Activated CD4-positive, alpha-beta T cell treated with anti-CD3 and anti-CD28 coated beads, Interleukin-2, Interleukin-4, amounts not matched to agents 100 ng/mL and 50 ng/mL, durations not matched to agents 16 hours and 8 hours (primary cell): Measurements from ENCODE around the gene FADS6.
"Not testable (repeated sequence)": the region's sequence is repeated elsewhere in the genome, so short reads cannot be mapped to it uniquely, and the experiment has no call there.

Source experiments
- DNase-seq: peaks from one replicate; pipeline ENCODE4 v3.0.0-alpha.2; 2020; ENCODE audit warnings: low spot score

The FADS6 gene

DNA sequence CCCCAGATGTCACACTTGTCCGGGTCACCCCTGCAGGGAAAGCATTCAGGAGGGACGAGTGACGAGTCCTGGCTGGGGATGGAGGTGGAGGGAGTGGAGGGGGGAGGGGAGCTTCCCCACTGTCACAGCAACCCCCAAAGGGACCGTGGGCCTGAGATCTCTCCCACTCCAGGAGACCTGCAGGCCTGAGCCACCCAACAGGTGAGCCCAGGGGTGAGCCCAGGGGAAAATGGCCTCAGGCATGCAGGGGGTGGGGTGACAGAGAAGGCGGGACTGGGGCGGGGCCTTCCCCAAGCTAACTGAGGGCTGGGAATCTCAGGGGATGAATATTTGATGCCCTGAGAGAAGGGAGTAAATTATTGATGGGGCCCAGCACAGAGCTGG, 27.2 kb upstream of the FADS6 start:
- no peak for DNase-seq

DNA sequence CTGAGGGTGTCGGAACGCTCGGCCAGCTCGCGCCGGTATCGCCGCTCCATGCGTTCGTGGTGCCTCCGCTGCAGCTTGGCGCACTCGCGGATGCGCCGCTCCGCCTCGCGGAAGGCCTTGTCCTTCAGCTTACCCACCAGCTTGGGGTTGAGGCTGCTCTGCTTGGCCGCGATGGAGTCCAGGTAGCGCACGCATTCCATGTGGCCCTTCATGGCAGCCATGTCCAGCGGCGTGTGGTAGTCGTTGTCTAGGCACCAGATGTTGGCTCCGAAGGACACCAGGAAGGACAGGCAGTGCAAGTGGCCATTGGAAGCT, 26.8 kb upstream of the FADS6 start:
- no peak for DNase-seq

DNA sequence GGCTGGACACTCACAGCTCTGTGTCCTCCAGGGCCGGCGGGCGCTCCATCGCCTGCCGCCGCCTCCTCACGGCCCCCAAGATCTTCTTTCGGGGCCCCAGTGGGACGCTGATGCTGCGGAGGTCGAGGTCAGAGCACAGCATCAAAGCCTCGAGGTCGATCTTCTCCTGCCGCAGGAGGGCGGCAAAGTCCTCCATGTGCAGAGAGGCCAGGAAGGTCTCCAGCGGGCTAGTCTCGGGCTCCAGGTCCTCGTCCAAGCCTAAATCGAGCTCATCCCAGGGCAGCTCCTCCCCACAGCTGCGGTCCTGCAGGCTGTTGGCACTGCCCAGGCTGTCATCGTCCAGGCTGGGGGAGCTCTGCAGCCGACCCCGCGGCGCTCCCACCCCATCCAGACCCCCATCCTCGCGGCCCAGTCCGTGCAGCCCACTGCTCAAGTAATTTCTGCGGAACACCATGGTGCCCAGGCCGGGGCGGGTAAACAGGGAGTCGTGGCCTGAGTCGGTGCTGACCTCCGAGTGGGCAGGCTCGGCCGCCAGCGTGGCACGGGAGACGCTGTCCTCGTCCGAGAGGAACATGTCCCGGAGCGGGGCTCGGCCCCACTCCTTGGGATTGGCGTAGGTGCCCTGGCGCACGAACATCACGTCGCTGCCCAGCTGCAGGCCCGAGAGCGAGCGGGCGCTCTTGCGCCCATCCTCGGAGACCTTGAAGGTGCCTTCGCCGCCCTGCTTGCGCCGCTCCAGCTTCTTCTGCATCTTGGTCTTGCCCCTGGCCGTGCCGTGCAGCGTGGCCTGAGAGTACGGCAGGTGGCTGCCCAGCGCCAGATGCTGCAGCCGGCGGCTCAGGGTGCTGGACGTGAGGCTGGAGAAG, 26.2 kb upstream of the FADS6 start:
- DNase-seq, result no peak

DNA sequence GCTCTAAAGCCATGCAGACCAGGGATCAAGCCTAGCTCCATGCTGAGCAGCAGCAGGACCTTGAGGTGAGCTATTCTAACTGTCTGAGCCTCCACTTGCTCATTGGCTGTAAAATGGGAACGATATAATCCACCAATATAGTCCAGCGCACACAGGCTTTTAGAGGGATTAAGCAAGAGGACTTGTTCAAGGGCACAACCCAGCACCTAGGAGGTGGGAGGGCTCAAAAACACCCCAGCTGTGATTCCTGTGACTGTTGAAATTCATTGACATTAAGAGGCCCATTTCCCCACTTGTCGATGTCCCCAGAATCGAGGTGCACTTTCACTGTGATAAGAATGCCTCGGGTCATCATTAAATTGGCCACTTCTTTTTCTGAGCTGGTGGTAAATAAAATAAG, 25.5 kb upstream of the FADS6 start:
- no peak for DNase-seq

DNA sequence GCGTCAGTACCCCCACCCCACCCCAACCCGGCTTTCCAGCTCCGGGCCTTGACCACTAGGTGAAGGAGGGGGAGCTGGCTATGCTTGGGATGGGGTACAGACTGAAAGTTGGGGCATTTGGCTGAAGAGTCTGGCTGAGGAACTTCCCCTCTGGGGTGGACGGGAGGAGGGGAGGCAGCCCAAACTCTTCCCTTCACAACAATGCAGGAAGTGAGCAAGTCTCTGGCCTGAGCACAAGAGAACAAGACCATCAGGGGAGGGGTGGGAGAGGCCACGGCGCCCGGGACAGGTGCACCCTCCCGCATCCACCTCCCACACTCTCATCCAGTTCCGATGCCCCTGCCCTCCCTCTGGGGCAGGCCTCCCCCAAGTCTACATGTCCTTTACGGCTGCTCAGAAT, 24.0 kb upstream of the FADS6 start:
- no peak for DNase-seq

DNA sequence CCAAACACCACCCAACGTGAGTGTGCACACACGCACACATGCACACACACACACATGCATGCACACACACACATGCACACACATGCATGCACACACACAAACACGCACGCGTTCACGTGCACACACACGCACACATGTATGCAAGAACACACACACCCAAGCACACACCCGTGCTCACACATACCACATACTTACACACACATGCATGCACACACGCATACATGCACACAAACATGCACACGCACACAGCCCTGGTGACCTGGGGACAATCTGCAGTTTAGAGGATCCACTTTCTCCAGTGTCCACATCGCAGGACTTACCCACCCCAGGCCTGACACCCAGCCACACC, 23.4 kb upstream of the FADS6 start:
- no peak for DNase-seq

DNA sequence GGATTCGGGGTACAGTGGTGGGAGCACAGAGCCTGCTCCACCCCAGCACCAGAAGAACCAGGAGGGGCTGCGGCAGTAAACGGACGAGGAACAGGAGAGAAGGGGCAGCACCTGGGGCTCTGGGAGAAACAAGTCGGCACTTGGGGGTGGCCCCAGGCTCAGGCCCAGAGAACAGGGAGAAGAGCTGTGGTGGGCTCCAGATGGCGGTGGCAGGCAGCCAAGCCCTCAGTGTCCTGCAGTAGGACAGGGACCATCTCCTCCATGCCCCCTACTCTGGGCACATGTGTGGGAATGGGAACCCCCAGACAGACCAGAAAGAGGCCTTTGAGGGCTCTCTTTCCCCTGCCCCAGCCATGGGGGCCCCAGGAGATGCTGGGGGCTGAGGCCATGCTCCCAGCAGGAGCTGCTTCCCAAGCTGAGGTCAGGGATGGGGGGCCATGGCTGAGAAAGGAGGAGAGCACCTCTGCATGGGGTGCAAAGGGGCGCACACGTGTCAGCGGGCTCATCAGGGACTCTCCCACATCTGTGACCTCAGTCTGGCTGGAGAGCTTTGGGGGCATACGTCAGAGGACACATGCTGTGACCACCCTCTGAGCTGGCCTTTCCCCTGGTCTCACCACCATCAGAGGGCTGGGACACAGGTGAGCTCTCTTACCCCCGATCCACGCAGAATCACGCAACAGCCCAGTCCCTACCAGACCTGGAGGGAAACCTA, 22.9 kb upstream of the FADS6 start:
- DNase-seq, result no peak

DNA sequence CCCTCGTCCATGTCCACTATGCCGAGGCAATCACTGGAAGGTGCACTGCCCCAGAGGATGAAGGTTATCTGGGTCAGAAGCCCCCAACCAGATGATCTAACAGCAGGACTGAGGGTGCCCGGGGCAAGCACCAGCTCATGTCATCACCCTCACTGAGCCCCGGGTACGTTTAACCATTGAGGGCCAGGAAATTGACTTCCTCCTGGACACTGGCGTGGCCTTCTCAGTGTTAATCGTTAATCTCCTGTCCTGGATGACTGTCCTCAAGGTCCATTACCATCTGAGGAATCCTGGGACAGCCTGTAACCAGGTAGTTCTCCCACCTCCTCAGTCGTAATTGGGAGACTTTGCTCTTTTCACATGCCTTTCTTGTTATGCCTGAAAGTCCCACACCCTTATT, 18.0 kb upstream of the FADS6 start:
- DNase-seq, result not testable (repeated sequence)

DNA sequence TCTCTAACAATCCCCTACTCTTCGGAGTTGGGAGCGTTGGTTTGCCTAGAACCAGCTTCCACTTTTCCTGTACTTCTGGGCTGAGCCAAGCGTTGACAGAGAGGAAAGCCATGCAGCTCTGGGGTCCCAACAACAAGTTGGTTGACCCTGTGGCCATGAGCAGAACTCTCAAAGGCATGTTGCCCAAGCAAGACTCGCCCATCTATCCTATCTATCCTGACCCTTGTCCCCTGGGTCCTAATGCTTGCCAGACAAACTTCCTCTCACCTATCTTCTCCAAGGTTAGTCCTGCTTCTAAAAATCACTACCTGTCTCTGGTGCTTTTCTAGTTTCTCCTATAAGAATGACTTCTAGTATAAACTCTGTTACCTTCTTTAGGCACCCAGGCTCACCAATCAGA, 15.7 kb upstream of the FADS6 start:
- not testable (repeated sequence) for DNase-seq

DNA sequence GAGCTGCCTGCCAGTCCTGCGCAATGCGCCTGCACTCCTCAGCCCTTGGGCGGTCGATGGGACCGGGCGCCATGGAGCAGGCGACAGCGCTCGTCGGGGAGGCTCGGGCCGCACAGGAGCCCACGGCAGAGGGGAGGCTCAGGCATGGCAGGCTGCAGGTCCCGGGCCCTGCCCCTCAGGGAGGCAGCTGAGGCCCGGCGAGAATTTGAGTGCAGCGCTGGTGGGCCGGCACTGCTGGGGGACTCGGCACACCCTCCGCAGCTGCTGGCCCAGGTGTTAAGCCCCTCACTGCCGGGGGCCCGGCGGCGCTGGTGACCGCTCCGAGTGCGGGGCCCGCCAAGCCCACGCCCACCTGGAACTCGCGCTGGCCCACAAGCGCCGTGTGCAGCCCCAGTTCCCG, 13.6 kb upstream of the FADS6 start:
- no peak for DNase-seq

DNA sequence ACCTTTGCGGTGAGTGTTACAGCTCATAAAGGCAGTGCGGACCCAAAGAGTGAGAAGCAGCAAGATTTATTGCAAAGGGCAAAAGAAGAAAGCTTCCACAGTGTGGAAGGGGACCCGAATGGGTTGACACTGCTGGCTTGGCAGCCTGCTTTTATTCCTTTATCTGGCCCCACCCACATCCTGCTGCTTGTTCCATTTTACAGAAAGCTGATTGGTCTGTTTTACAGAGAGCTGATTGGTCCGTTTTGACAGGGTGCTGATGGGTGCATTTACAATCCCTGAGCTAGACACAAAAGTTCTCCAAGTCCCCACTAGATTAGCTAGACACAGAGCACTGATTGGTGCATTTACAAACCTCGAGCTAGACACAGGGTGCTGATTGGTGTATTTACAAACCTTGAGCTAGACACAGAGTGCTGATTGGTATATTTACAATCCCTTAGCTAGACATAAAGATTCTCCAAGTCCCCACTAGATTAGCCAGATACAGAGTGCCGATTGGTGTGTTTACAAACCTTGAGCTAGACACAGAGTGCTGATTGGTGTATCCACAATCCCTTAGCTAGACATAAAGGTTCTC, 12.9 kb upstream of the FADS6 start:
- DNase-seq, result not testable (repeated sequence)

DNA sequence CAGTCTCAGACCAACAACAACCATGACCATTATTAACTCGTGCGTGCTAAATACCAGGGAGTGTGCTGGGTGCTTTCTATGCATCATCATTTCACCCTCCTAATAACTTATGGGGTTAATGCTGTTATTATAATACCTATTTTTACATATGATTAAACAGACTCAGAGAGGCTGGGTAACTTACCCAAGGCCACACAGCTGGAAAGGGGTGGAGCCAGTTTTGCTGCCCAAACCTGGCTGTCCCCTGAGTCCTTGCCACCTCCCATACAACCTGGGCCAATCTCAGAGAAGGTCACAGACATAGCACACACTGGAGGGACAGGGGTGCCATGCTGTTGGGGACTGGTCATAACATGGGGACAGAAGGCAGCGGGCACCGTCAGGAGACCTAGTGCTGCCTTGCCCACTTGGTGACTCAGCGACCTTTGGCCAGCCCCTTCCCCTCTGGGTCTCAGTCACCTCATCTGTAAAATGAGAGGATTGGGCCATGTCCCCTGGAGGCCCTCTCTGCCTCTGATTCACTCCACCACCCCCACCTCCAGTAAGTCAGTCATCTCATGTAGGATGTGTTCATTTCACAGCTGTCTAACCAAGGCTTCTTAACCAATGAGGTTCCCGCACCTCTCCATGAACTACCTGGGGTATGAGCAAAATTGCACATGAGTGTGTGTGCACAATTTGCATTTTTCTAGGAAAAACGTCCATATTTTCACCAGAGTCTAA, 11.4 kb upstream of the FADS6 start:
- DNase-seq, result no peak

DNA sequence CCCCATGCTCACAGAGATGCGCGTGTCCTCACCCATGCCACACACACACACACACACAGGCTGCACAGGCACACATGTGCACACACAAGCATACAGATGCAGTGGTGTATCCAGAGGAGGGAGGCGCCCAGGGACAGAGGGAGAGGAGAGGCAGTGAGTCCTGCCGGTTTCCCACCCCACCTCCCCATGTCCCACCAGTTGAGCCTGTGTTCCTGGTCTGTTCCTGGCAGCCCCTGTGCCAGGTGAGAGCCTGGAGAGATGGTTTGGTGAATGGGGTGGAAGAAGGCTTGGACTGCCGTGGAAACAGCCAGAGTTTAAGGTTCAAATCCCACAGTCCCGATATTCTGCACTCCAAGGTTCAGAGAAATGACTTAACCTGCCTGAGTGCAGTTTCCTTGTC, 10.2 kb upstream of the FADS6 start:
- no peak for DNase-seq

DNA sequence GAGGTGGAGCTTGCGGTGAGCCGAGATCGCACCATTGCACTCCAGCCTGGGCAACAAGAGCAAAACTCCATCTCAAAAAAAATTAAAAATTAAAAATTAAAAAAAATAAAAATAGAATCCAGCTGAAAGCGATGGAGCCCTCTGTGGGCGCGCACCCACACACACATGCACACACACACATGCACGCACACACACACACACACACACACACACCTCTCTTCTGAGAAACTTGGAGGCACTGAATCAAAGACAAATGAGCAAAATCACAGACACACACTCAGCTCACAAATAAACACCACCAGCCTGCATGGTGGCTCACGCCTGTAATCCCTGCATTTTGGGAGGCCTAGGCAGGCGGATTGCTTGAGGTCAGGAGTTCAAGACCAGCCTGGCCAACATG, 9.6 kb upstream of the FADS6 start:
- DNase-seq, result no peak

DNA sequence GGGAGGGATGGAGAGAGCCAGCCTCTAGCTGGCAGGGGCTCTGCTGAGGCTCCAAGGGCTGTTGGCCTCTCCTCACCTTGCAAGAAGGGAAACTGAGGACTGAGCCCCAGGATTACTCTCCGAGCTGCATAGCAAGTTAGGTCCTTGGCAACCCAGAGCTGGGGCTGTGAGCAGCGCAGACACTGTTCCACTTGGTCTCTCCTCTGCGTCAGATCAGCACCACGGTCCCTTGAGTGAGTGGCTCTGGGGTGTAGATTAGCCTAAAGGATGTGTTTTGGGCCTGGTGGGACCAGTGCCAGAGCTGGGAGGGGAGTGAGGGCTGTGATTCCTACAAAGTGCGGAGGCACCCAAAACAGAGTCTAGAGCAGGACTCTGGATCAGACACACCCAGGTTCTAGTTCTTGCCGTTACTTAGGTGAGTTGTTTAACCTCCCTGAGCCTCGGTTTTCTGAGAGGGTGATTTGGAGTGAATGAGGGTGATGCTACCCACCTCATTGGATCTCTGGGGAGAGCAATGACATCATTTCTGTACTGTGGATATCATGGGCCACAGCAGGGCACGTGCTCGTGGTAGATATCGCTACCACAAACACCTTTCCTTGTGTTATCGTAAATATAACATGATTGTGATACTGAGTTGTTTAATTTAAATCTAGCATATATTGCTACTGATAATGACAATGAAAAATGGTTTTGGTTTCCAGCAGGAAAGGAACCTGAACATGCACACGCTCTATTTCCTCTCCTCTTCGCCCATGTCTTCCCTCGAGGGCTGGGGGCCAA, 8.1 kb upstream of the FADS6 start:
- no peak for DNase-seq

DNA sequence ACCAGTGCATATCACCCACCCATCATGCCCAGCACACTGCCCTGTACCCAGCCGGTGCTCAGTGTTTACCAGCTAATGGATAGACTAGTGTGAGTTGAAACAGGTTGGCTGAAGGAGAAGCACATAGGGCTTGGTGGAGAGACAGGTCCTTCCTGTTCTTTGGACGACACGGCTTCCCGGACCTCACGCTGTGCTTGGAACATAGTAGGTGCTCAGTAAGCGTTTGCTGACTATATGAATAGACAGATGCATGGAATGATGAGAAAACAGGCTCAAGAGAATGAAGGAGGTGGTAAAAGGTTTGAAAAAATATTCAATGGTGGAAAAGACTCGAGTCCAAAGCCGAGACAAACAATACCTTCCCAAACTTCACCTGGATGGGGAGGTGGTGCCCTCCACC, 6.8 kb upstream of the FADS6 start:
- no peak for DNase-seq

DNA sequence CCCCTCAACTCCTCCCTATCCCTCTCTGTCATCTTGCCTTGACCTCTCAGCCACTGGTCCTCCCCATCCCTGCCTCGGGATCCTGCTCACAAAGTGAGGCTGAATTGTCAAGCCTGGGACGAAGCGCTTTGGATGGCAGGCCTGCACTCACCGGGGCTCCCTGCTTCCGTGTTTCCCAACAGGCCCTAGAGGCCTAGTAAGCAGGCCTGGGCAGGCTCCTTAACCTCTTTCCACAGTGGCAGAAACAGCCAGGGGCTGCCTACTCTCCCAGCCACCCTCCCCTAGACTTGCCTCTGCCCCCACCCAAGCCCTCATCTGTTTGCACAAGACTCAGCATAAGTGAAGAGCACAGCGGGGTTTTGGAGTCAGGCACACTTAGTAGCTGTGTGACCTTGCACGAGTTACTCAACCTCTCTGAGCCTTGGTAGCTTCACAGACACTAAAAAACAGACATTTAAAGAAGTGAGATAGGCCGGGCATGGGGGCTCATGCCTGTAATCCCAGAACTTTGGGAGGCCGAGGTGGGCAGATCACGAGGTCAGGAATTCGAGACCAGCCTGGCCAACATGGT, 5.0 kb upstream of the FADS6 start:
- no peak for DNase-seq

DNA sequence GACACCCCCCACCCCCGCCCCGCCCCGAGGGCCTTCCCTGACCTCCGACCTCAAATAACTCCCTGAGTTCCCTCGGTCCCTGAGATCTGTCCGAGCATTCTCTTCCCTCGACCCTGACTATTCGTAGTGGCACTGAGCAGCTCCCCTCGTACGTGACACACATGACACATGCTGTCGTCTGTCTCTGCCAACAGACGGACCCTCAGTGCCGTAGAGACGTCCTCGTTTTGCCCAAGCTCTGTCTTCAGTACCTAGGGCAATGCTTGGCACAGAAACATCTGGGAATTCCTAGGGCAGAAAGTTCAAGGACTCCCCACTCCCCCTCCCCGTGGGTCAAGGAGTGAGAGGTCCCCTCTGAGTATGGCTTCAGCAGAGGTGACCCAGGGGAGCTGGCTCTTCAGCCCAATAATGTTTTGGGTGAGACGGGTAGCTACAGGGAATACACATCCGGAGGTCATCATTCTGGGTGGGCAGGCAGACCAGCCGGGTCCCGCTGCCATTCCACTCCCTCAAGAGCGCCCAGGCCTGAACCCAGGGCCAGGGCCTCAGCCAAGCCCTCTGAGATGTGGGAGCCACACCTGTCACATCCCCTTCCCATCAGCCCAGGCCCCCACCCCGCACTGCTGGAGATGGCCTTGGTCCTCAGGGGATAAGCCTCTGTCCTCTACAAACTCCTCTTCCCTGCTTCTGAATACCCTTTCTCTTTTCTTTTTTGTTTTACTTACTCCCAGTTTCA, 671 bp upstream of the FADS6 start:
- DNase-seq, result no peak

DNA sequence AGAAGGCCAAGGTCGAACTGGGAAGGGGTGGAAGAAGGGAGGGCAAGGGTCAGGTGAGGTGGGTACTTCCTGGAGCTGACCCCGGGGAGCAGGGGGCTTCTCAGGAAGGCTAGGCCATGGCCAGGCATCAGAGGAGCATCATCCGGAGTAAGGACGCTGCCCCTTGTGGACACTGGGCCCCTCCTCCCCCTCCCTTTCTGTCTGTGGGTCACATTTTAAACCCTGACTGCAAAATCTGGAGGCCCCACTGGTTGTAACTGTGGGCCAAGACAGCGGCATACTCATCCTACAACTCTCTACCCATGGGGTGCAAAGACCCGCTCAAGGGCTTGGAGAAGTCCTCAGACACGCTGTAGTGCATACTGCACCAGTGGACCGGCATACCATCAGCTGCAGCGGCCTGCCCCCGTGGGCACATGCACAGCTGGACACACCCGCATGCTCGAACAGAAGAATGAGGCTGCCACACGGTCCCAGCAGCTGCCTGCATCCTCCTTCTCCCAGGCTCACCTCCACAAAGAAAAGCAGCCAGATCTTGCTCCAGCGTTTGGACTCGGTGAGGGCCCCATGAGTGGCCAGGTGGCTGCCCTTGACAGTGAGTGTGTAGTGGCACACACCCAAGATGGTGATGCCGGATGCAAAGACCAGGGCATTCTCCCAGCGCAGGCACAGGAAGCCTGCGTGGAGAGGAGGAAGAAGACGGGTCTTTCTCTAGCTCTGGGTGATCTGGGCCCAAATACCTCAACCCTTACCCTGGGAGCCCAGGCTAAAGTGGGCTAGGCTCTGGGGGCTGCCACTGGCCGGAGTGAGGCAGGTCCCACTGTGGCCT, 1.2 kb downstream of the FADS6 start:
- DNase-seq, result no peak

DNA sequence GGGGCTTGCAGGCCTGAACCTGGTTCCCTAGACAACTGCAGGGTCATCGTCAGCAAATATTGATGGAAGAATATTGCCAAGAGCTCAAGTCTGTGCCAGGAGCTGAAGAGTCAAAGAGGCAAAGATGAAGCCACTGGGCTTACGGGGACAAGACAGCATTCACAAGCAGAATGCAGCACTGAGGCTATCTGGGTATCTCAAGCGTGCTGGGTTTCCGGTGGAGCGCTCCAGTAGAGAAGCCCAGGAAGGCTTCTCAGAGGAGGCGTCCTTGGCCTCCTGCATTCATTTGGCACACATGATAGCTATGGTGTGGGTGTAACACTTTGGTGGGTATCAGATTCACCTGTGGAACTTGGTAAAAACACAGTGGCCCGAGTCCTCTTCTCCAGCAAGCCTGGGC, 2.9 kb downstream of the FADS6 start:
- no peak for DNase-seq
